ENCODE measurements around the gene RPL39L. TPM values are rescaled to one million over a fixed set of nuclear protein-coding genes. Genes with fewer than 3 reads are reported as not detected.

The RPL39L gene
- total RNA-seq, 1 experiment from 2014 or later: 35.6 TPM

DNA sequence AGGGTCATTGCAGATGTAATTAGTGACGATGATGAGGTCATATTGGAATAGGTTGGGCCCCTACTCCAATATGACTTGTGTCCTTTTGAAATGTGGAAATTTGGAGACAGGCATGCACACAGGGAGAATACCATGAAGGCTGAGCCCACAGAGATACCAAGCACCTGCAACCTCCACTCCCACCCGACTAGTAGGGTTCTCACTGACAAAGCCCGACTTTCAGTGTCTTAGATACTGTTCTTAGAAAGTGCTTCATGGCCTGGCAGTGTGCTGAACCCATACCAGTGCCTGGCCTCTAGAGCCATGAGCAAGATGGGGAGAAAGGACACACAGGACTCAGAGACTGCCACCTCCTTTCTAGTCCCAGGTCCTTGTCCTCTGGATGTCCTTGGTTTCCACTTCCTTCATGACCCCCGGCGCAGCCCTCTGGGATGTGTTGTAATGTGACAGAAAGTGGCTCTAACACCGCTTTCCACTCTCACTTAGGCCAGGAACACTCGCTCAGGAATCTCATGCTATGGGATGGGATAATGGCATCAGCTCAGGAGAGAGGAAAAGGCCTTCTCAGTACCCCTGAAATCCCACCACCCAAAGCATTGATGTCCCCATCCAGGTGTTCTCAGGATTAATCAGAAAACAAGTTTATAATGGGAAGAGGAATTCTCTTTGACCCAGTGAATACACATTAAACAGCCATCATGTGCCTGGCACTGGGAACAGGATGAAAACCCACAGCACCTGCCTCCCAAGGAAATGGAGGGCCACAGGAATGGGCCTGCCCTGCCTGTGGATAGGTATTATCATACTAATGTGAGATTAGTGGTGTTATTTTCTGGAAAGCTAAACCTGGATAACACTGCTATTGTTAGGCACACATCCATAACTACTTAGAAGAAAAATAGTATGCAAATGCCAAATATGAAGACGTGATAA lies 59.9 kb downstream of the RPL39L start:
- in situ Hi-C loops (cut with HindIII; ENCODE audit: low pct_unique_long_range_greater_than_20kb, low sequenced_read_pairs): no loop called here
- no peak for DNase-seq (ENCODE audit: low read depth, low spot score)

DNA sequence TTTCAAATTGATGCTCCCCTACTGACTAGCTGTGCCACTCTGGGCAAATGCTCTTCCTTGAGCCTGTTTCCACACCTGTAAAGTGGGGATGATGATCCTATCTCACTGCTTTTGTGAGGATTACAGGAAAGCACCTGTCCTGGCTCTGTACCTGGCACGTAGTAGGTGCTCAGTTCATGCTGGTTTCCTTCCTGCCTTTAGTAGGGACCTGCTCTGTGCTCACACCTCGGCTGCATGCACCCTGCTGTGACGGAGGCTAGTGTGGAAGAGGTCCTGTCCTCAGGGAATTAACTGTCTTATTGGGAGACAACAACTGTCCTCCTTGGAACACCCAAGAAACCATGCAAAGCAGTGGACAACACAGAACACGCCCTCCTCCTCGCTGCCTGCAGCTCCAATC lies 61.8 kb downstream of the RPL39L start:
- in situ Hi-C loops (cut with HindIII; ENCODE audit: low pct_unique_long_range_greater_than_20kb, low sequenced_read_pairs): no loop called here
- DNase-seq (ENCODE audit: low read depth, low spot score): no peak

DNA sequence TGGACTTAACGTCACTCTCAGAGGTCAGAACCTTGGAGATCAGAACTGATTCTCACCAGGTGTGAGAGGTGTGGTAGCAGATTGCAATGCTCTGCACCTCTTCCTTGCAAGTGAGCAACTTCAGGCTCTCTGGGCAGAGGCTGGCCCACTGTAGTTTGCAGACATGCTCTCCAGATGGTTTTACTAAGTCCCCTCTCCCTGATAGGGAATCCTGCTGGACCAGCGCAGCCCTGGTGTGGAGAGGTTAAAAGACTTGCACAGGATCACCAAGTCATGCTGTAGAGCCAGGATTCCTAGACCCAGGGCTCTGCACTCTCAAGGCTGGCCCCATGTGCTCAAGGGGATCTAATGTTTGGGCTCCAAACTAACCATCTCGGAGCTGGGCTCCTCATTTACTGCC lies 62.2 kb downstream of the RPL39L start:
- DNase-seq (ENCODE audit: low read depth, low spot score): no peak
- in situ Hi-C loops (cut with HindIII; ENCODE audit: low pct_unique_long_range_greater_than_20kb, low sequenced_read_pairs): no loop called here

GRCh38 chr3:187076297-187076696 lies 63.0 kb downstream of the RPL39L start:
- in situ Hi-C loops (cut with HindIII; ENCODE audit: low pct_unique_long_range_greater_than_20kb, low sequenced_read_pairs): no loop called here

DNA sequence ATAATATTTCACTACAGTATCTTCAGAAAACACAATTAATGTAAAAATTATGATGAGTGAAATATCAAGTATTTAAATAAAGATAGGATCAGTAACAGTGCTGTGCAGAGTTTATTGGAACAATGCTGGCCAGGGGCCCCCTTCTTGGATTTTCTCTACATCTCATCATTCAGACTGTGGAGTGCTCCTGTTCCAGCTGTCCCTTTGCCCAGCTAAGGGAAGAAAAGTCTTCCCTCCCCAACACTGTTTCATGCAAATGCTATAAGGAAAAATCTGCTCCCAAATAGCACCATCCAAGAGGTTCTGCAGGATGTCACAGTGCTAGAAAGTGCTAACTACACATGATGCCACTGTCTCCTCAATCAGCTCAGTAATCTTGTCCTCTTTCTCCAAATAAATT lies 64.5 kb downstream of the RPL39L start:
- in situ Hi-C loops (cut with HindIII; ENCODE audit: low pct_unique_long_range_greater_than_20kb, low sequenced_read_pairs): no loop called here

More at GRCh38 chr3:187076297-187076696, 63.0 kb downstream of the RPL39L start:
- DNase-seq (ENCODE audit: low read depth, low spot score): no peak

GRCh38 chr3:187073581-187074098 lies 65.7 kb downstream of the RPL39L start:
- no peak for DNase-seq (ENCODE audit: low read depth, low spot score)
- in situ Hi-C loops (cut with HindIII; ENCODE audit: low pct_unique_long_range_greater_than_20kb, low sequenced_read_pairs): no loop called here

More for the DNA sequence above, 64.5 kb downstream of the RPL39L start:
- no peak for DNase-seq (ENCODE audit: low read depth, low spot score)

- DNase-seq (ENCODE audit: low read depth, low spot score): no peak
- in situ Hi-C loops (cut with HindIII; ENCODE audit: low pct_unique_long_range_greater_than_20kb, low sequenced_read_pairs): no loop called here
Observed at GRCh38 chr3:187072511-187072910, 66.8 kb downstream of the RPL39L start.

GRCh38 chr3:187072102-187072501 lies 67.2 kb downstream of the RPL39L start:
- in situ Hi-C loops (cut with HindIII; ENCODE audit: low pct_unique_long_range_greater_than_20kb, low sequenced_read_pairs): no loop called here
- DNase-seq (ENCODE audit: low read depth, low spot score): no peak

Other genes starting within 250 kb of the RPL39L start
- 41.0 and 43.5 TPM in 2 replicates for gene ST6GAL1, start 209.0 kb downstream of the RPL39L start, total RNA-seq (2014; rRNA removed; shearing (Covaris generic))
- not detected in 2 replicates for gene RTP1, start 58.0 kb upstream of the RPL39L start, total RNA-seq (2014; rRNA removed; shearing (Covaris generic))
- not detected in 2 replicates for gene MASP1, start 152.2 kb upstream of the RPL39L start, total RNA-seq (2014; rRNA removed; shearing (Covaris generic))
- 8.2 and 10.8 TPM in 2 replicates for gene RTP4, start 228.9 kb upstream of the RPL39L start, total RNA-seq (2014; rRNA removed; shearing (Covaris generic))

Measured in SK-MEL-5 (cell line).